Chondrocyte (in vitro differentiated cells): ENCODE results near the gene ACADVL. TPM values are rescaled to one million over a fixed set of nuclear protein-coding genes. Genes with fewer than 3 reads are reported as not detected.
A peak's percentile ranks its signal among the peaks of the same experiment; 100 is the strongest.

Experiments used
- DNase-seq: peaks from one replicate; pipeline ENCODE4 v3.0.0; 2021; ENCODE audit warnings: mixed read lengths, low spot score
- H3K27ac Mint-ChIP-seq: one replicate; pipeline ENCODE4 v1.8.0; 2021; ENCODE audit warnings: mild to moderate bottlenecking, moderate library complexity, mixed read lengths; ENCODE audit not compliant: unreplicated experiment
- H3K27me3 Mint-ChIP-seq: 2 replicates; pipeline ENCODE4 v1.8.0; 2021; ENCODE audit warnings: low read depth, mixed read lengths
- H3K36me3 Mint-ChIP-seq: 2 replicates; pipeline ENCODE4 v1.8.0; 2021; ENCODE audit warnings: low read depth, mixed read lengths
- H3K4me1 Mint-ChIP-seq: 2 replicates; pipeline ENCODE4 v1.8.0; 2021; ENCODE audit warnings: low read depth, mild to moderate bottlenecking, mixed read lengths
- H3K4me3 Mint-ChIP-seq: one replicate; pipeline ENCODE4 v1.8.0; 2021; ENCODE audit warnings: mild to moderate bottlenecking, moderate library complexity, mixed read lengths; ENCODE audit not compliant: unreplicated experiment
- H3K9me3 Mint-ChIP-seq: 2 replicates; pipeline ENCODE4 v1.8.0; 2021; ENCODE audit warnings: low read depth, mixed read lengths
- CTCF ChIP-seq: fragments of 200-600 bp; sonication (generic); IDR thresholded peaks from 2 replicates; pipeline ENCODE4 v1.5.0; 2021; ENCODE audit warnings: antibody characterized with exemption, mild to moderate bottlenecking, moderate library complexity
- total RNA-seq: library from RNA; stranded (reverse); gene quantifications from 3 replicates; pipeline ENCODE4 v1.2.1, GENCODE V29; 2021

ACADVL gene
- total RNA-seq, 1 donor from 2014 or later, result 454 TPM

GRCh38 chr17:7217113-7217987, 2.4 kb upstream of the ACADVL start:
- peaks cover 80% of the 10 kb centered on the region for H3K4me1 Mint-ChIP-seq
- no peak for DNase-seq
- TF ChIP-seq CTCF, result no peak

GRCh38 chr17:7218166-7218565, 1.6 kb upstream of the ACADVL start:
- peak overlapping the region; percentile 76 for H3K4me3 Mint-ChIP-seq
- TF ChIP-seq CTCF, result no peak
- DNase-seq, result no peak
- peaks cover 4% of the 10 kb centered on the region for H3K36me3 Mint-ChIP-seq
- H3K27ac Mint-ChIP-seq, result peak overlapping the region; percentile 51
- H3K4me1 Mint-ChIP-seq, result peaks cover 79% of the 10 kb centered on the region
- no peaks in the 10 kb centered on the region for H3K9me3 Mint-ChIP-seq
- H3K27me3 Mint-ChIP-seq, result no peaks in the 10 kb centered on the region

More at GRCh38 chr17:7217113-7217987, 2.4 kb upstream of the ACADVL start:
- Mint-ChIP-seq H3K9me3 (no peaks in the 10 kb centered on the region), H3K27me3 (no peaks in the 10 kb centered on the region), H3K27ac (peak overlapping the region; percentile 88), H3K36me3 (peaks cover 2% of the 10 kb centered on the region), H3K4me3 (peak overlapping the region; percentile 78)

GRCh38 chr17:7218758-7219157, 980 bp upstream of the ACADVL start:
- Mint-ChIP-seq H3K4me3 (peak overlapping the region; percentile 95), H3K36me3 (peaks cover 10% of the 10 kb centered on the region), H3K4me1 (peaks cover 79% of the 10 kb centered on the region), H3K9me3 (no peaks in the 10 kb centered on the region), H3K27ac (peak overlapping the region; percentile 99), H3K27me3 (no peaks in the 10 kb centered on the region)
- no peak for TF ChIP-seq CTCF
- DNase-seq, result no peak

GRCh38 chr17:7219229-7219811, 418 bp upstream of the ACADVL start:
- DNase-seq, result no peak
- H3K27ac Mint-ChIP-seq, result peak overlapping the region; percentile 99
- no peak for TF ChIP-seq CTCF
- no peaks in the 10 kb centered on the region for H3K27me3 Mint-ChIP-seq
- H3K36me3 Mint-ChIP-seq, result peaks cover 13% of the 10 kb centered on the region
- peak overlapping the region; percentile 95 for H3K4me3 Mint-ChIP-seq
- peaks cover 77% of the 10 kb centered on the region for H3K4me1 Mint-ChIP-seq
- H3K9me3 Mint-ChIP-seq, result no peaks in the 10 kb centered on the region

- Mint-ChIP-seq H3K4me3 (peak overlapping the region; percentile 95), H3K9me3 (no peaks in the 10 kb centered on the region), H3K27me3 (no peaks in the 10 kb centered on the region), H3K36me3 (peaks cover 13% of the 10 kb centered on the region), H3K27ac (peak overlapping the region; percentile 99), H3K4me1 (peaks cover 74% of the 10 kb centered on the region)
- no peak for DNase-seq
- TF ChIP-seq CTCF, result peak; percentile 77
These were observed 997 bp downstream of the ACADVL start for GRCh38 chr17:7220593-7221277.
